Measurements from ENCODE around the gene ABLIM3.

DNA sequence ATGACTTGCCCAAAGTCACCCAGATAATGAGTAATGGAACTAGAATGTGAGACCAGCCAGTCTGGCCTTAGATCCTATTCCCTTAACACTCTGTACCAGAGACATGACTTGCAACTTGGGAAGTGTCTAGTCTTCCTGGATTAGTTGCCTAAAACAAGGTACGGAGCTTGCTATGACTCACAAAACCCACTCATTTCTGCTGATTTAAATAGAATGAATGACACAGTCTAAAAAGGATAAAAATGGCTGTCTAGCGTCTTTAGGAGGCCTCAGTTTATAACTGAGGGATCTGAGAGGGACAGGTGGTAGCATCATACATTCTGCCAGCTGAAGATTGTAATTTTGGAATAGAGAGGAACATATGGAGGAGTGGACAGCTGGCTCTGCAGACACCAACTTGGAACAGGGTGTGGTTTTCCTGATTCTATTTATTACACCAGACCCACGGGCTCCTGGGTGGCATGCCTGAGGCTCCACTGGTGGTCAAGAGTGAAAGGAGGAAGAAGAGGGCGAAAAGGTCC lies 62.7 kb downstream of the ABLIM3 start:
- TF ChIP-seq, protein P1, sequence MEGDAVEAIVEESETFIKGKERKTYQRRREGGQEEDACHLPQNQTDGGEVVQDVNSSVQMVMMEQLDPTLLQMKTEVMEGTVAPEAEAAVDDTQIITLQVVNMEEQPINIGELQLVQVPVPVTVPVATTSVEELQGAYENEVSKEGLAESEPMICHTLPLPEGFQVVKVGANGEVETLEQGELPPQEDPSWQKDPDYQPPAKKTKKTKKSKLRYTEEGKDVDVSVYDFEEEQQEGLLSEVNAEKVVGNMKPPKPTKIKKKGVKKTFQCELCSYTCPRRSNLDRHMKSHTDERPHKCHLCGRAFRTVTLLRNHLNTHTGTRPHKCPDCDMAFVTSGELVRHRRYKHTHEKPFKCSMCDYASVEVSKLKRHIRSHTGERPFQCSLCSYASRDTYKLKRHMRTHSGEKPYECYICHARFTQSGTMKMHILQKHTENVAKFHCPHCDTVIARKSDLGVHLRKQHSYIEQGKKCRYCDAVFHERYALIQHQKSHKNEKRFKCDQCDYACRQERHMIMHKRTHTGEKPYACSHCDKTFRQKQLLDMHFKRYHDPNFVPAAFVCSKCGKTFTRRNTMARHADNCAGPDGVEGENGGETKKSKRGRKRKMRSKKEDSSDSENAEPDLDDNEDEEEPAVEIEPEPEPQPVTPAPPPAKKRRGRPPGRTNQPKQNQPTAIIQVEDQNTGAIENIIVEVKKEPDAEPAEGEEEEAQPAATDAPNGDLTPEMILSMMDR (IDR thresholded peaks at IDR 0.05; ENCODE audit: poor library complexity), result no peak
- TF ChIP-seq EZH2 (IDR thresholded peaks at IDR 0.05; ENCODE audit: borderline replicate concordance), result no peak

Data from hepatocyte (in vitro differentiated cells).